Retina (tissue), 1 donor: ENCODE results near the gene ZNF688.

Source experiments
- DNase-seq: peaks from one replicate; pipeline ENCODE4 v3.0.0-alpha.2; 2016

Gene ZNF688

DNA sequence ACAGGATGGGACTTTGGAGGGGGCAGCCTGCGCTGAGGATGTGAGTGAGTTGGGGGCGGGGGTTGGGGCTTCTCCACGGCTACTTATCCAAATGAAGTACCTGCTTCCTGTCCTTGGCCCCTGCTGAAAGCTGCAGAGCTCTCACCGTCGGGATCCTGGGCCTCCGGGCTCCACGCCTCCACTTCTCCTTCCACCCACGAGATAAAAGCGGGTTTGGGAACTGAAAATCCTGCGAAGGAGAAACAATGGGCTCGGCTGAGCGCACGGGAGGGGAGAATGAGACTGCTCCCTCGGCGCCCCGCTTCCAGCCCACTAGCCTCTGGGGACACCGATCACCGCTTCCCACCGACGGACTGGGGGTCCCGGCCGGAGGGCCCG, 13.5 kb upstream of the ZNF688 start:
- no peak for DNase-seq

DNA sequence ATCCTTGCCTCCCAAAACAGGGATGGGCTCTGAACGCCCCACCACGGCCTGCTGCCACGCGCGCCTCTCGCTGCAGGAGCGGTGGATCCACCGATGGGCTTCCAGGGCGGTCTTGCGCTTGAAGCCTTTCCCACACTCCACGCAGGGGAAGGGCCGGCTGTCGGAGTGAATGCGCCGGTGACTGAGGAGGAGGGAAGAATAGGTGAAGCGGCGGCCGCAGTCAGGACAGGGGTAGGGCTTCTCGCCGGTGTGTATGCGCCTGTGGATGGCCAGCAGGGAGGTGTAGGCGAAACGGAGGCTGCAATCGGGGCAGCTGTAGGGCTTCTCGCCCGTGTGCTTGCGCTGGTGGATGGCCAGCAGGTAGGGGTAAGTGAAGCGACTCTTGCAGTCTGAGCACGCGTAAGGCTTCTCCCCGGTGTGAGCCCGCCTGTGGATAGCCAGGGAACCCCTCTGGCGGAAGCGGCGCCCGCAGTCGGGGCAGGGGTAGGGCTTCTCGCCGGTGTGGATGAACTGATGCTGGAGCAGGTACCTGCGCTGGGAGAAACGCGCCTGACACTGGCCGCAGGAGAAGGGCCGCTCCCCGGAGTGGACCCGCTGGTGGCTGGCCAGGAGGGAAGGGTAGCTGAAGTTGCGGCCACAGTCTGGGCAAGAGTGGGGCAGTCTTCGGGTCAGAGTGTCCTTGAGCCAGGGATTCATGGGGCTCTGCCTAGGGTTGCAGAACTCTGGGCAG, 11.3 kb upstream of the ZNF688 start:
- no peak for DNase-seq

DNA sequence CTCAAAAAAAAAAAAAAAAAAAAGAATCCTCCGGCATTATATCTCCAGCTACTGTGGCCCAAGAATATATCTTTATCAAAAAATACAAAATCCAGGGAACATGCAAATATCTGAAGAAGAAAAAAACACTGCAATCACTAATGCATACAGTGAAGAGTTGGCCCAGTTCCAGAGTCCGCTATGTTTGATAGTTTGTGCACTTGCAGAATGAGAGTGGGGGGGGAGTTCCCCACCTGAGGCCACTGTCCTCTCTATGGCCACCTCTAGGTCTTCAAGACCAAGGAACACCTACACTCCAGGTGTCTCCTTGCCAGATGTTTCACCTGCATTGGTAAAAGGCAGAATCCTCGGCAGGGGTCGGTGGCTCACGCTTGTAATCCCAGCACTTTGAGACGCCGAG, 9.9 kb upstream of the ZNF688 start:
- DNase-seq, result no peak

DNA sequence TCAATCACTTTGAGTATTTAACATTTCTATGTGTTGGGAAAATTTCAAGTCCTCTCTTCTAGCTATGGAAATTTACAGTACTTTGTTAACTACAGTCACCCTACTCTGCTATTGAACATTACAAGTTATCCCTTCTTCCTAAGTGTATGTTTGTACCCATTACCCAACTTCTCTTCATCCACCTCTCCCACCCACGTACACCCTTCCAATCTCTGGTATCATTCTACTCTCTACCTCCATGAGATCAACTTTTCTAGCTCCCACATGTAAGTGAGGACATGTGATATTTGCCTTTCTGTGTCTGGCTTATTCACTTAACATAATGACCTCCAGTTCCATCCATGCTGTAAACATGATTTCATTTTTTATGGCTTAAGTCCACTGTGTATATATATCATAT, 3.2 kb upstream of the ZNF688 start:
- no peak for DNase-seq

DNA sequence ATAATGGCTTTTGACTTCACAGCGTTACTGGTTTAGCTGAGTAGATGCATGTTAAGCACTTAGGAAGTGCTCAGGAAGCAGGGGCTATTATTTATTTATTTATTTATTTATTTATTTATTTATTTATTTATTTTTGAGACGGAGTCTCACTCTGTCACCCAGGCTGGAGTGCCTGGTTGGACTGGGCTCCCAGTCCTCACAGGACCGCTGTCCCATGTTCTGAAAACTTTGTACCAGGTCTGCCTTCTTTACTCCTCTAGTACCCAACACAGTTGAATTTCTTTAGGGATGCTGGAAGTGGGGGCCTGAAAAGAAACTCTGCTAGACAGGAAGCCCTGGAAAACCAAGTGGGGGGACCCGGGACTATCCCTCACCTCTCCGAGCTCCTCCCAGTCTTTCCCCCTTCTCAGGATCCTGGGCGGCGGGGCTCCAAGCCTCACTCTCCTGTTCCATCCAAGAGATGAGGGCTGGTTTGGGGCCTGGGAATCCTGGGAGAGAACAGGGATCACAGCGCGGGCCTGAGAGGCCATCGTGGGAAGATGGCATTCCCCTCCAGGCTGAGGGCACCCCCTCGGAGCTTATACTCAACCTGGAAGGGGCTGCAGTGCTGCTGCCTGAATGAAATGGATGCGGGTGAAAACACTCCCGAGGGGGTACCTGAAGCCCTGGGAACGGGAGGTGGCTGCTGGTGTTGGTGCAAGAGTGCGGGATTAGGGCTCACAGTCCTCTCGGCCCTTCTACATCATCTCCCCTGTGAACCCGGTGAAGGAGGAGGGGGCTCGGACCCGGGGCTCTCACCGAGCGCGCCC, 674 bp downstream of the ZNF688 start:
- no peak for DNase-seq

DNA sequence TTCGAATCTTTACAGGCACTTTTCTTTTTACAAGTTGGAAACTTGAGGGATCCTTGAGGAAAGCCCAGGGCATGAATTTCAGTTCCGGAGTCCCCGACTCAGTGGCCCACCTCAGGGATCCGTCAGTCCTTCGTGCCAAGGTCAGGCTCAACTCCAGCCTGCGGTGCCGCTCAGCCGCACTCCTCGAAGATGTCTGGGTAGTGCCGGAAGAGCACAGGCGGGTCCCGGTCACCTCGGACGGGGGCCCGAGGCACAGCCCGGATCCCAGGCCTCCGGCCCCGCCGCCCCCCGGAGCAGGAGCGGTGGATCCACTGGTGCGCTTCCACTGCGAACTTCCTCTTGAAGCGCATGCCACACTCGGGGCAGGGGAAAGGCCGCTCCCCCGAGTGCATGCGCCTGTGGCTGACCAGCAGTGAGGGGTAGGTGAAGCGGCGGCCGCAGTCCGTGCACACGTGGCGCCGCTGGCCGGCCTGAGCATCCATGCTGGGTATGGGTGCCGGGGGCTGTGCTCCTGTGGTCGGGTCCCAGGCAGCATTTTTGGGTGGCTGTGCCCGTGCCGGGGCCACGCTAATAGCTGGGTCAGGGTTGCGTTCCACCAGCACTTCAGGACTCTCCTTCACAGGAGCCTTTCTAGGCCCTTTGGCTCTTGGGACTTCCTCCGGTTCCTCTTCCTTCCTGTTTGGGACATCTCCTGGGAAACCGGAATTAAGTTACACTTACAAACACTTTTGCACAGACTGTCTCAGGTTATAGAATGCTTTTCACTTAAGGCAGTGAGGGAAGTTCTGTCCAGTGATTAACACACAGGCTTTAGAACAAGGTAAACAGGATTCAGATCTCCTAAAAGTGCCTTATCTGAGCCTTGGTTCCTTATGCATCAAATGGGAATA, 1.5 kb downstream of the ZNF688 start:
- DNase-seq, result no peak

DNA sequence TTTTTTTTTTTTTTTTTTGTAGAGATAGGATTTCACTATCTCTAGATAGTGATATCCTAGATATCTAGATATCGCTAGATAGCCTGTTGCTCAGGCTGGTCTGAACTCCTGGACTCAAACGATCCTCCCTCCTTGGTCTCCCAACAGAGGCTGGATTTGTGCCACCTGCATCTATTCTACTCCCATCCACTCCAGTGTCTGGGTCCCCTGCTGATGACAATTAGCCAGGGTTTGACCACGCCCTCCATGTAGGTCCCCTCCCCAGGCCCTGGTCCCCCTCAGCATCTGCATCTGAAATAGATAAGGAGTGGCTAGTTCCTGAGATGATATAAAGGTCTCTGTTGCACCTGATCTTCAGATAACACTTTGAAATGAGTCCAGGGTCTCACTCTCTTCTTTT, 2.2 kb downstream of the ZNF688 start:
- DNase-seq, result no peak

DNA sequence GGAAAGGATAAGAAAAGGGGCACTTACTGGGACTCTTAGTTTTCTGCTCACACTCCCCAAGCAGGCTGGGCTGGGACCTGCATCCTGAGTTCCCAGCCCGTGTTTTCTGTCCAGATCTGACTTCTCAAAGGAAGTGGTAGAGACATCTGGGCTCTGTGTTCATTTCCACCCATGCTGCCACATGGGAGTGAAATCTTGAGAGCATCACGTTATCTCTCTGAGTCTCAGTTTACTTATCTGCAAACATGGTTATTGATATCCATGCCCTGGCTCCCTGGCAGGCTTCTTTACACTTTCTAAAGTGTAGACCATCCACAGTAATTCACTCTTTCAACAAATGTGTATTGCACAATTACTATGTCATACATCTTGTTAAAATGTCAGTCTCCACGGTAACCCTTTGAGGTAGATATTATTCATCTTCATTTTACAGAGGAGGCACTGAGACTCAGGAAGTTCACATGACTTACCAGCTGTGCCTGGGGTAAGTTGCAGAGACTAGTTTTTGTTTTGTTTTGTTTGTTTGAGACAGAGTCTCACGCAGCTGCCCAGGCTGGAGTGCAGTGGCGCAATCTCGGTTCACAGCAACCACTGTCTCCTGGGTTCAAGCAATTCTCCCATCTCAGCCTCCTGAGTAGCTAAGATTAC, 3.4 kb downstream of the ZNF688 start:
- no peak for DNase-seq

DNA sequence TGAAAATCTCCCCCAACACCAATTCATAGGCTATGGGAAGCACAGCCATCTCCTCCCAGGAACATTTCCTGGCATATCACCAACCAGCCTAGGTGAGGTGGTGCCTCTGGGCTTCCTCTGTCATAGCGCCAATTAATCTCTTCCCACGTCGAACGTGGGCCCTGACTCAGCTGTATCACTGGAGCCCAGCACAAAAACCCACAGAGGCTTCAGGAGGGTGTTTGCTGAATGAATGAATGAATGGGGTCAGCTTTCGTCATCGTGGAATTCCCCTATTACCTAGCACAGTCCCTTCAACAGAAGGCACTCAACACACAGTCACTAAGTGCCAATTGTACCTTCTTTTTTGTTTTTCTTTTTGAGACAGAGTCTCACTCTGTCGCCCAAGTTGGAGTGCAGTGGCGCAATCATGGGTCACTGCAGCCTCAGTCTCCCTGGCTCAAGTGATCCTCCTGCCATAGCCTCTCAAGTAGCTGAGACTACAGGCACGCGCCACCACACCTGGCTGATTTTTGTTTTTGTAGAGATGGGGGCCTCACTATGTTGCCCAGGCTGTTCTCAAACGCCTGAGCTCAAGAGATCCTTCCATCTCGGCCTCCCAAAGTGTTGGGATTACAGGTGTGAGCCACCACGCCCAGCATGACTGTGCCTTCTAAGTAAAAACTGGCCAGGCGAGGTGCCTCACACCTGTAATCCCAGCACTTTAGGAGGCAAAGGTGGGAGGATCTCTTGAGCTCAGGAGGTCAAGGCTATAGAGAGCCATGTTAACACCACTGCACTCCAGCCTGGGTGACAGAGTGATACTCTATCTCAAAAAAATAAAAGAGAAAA, 4.1 kb downstream of the ZNF688 start:
- no peak for DNase-seq

DNA sequence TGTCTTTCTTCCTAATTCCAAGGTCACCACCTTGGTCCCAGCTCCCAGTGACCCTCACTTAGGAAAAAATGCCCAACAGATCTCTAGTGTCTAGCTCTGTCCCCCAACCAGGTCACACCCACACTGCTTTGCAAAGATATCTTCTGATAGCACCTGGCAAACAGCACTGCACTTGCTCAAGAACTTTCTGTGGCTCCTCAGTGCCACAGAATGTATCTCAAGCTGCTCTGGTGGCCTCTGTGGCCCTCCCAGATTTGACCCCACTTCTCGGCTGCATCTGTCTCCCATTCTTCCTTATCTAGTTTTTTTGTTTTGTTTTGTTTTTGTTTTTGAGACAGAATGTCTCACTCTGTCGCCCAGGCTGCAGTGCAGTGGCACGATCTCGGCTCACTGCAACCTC, 5.0 kb downstream of the ZNF688 start:
- no peak for DNase-seq

DNA sequence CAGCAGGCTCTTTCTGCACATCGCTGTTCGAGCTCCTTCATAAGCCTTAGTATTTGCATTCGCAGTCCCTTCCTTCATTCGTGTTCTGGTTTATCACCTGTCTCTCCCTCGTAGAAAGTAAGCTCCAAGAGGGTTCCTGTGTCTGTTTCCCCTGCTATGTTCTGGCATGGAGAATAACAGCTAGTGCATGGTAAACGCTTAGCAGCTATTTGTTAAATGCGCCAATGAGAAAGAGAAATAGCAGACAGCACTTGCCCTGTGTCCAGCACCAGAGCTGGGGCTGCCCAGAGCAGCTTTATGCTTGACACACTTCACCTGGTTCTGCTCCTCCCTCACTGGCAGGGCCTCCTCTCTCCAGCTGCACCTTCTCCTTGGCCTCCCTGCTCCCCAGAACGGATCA, 5.5 kb downstream of the ZNF688 start:
- DNase-seq, result no peak

DNA sequence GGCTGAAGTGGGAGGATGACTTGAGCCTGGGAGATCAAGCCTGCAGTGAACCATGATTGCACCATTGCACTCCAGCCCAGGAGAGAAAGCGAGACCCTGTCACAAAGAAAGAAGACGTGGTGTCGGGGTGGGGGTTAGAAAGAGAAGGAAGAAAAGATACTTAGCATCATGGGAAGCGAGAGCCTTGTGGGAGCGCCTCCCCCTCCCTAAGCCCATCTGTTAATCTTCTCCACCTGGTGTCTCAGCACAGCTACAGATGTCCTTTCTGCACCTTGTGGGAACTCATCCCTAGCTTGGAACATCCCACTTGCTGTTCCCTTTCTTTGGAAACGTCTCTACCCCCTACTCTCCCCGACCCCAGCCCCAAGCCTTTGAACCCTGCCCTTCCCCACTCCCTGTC, 6.0 kb downstream of the ZNF688 start:
- no peak for DNase-seq

DNA sequence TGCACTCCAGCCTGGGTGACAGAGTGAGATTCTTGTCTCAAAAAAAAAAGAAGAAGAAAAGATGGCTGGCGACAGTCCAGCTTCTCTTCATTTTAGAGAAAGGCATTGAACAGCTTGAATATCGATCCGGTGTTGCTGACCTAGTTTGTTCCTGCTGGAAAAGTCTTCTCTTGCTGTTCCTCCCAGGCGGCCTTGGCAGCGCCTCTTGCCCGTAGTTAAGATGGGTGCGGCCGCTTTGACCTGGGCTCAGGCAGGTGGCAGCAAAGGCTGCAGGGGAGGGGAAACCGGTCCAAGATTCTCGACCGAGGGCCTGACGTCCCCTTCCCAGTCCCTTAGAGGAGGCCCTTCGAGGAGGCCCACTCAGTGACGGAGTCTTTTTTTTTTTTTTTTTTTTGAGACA, 9.5 kb downstream of the ZNF688 start:
- DNase-seq, result no peak

DNA sequence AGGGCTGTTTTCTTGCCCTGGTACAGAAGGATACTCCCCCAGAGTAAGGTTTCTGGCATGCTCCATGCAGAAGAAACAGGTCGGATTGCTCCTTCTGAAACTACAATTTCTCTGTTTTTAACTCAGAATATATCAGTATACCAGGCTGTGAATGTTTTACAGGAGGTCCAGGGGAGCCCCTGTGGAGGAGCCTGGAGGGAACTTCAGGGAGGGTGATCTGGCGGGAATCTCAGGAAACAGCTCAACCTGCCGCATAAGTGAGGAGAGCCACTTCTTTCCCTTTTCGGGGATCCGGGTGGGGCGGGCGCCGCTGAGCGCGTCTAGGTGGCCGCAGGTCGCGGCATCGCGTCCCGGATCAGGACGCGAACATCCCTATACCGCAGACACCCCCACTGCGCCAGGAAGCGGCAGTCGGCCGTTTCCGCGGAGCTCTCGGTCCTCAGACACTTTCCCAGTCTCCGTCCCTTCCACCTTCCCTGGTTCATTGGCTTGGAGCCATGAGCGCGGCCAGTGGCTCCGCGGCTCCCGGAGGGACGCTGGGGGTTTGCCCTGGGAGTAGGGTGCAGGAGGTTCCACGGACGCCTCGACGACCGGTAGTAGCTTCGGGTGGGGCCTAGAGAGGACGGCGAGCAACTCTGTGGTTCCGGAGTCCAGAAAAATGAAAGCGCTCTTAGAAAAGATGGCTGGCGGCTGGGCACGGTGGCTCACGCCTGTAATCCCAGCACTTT, 10.3 kb downstream of the ZNF688 start:
- DNase-seq, result peak; percentile 35

DNA sequence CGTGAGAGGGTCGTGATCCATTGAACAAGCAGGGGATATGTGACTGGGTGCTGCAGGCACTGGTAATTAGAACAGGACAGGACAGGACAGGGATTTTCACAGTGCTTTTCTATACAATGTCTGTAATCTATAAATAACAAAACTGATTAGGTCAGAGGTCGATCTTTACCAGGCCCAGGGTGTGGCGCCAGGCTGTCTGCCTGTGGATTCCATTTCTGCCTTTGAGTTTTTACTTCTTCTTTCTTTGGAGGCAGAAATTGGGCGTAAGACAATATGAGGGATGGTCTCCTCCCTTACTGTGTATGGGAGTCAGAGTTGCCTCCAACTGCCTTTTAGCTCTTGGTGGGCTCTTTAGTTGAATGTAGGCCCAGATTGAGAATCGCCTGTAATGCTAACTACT, 11.8 kb downstream of the ZNF688 start:
- no peak for DNase-seq

DNA sequence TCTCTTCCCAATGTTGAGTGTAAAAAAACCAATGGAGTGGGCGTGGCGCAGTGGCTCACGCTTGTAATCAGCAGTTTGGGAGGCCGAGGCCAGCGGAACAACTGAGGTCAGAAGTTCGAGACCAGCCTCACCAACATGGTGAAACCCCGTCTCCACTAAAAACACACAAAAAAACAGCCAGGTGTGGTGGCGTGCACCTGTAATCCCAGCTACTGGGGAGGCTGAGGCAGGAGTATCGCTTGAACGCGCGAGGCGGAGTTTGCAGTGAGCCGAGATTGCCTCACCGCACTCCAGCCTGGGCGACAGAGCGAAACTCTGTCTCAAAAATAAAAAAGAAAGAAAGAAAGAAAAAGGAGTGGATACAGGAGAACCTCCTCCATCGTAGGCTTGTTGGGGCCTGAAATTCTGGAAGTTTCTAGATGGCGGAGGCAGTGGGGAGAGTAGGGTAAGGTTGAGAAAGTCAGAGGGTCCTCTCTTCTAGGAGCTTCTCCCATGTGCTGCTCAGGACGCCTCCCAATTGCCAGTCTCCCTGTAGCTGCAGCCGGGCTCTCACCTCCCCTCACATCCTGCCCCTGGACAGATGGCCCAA, 12.6 kb downstream of the ZNF688 start:
- no peak for DNase-seq

DNA sequence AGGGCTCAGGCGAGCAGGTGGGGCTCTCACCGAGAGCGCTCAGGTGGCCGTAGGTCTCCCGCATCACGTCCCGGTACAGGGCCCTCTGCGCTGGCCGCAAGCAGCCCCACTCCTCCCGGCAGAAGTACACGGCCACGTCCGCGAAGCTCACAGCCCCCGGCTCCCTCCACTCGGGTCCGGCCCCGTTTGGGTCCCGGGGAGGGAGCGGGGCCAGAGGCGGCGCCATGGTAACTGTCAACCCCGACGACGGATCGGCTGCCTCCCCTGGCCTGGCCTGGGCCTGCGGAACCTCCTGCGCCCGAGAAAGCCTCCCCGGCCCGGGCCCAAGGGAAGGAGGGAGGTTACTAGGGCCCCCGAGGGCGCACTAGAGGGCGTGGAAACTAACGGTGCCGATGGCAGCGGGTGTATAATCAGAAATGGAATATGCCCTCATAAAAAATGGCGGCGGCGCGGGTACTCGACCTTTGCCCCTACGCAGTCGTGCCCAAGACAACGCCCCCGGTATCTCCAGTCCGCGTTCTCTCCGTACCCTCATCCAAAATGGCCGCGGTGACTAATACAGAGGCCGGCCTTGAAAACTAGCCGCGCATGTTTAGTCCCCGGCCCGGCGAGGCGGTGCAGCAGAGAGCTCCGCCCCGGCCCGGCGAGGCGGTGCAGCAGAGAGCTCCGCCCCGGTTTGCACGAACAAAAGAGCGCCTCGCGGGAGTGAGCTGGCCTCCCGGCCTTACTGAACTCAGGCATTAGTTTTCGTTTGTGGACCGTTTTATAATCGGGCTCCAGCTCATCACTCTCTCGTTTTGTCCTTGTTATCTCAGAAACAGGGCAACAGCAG, 13.3 kb downstream of the ZNF688 start, which contains the start of gene ZNF764:
Gene ZNF764 (minus strand): TSS at position 418 of the 832 bp plus-strand sequence. CDS start 192 bp downstream, at position 226.
- peak; percentile 95 for DNase-seq

DNA sequence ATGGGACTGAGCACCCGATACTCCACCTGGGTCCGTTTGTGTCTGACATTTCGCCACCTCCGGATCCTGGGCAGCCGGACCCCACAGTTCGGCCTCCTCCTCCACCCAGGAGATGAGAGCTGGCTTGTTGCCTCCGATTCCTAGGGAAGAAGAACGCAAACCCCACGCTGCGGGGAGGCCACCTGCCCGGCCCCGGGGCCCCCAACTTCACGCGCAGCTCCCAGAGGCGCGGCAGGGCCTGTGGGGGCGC, 13.9 kb downstream of the ZNF688 start:
- no peak for DNase-seq

DNA sequence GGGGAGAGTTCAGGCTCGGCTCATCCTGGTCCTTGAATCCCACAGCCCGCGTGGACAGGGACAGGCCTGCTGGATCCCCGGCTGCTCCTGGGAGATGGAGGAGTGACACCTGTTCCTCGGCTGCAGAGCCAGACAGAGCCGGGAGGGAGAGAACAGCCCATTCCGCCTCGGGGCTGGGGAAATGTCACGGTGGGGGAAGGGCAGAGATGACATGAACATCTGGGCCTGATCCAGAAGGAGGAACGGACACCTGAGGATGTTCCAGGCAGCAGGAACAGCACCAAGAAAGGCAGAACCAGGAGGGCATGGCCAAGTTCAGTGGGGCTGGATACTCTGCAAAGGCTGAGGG, 15.4 kb downstream of the ZNF688 start:
- DNase-seq, result no peak
